Mesendoderm (in vitro differentiated cells): ENCODE results near the gene NHERF2.

ENCODE experiments used
- DNase-seq: peaks from one replicate; pipeline ENCODE4 v3.0.0; 2013
- H2AK5ac ChIP-seq: 2 replicates; pipeline ENCODE4 v1.6.1; 2013; ENCODE audit warnings: low read length, inconsistent platforms
- H2BK120ac ChIP-seq: 2 replicates; pipeline ENCODE4 v1.6.1; 2013; ENCODE audit warnings: low read depth, mild to moderate bottlenecking, low read length, moderate library complexity, mixed read lengths
- H2BK15ac ChIP-seq: replicated peaks from 2 replicates; pipeline ENCODE4 v1.6.1; 2013; ENCODE audit warnings: low read depth, mild to moderate bottlenecking, moderate library complexity
- H2BK5ac ChIP-seq: 2 replicates; pipeline ENCODE4 v1.6.1; 2013; ENCODE audit warnings: low read length, inconsistent platforms
- H3K18ac ChIP-seq: 2 replicates; pipeline ENCODE4 v1.6.1; 2013; ENCODE audit warnings: mild to moderate bottlenecking, low read length, mixed read lengths
- H3K23ac ChIP-seq: one replicate; pipeline ENCODE4 v1.6.1; 2013; ENCODE audit warnings: low read length
- H3K27ac ChIP-seq: 2 replicates; pipeline ENCODE4 v1.5.1; 2013; ENCODE audit warnings: low read depth, mild to moderate bottlenecking, inconsistent platforms, low read length, moderate library complexity
- H3K27me3 ChIP-seq: 2 replicates; pipeline ENCODE4 v1.6.1; 2013; ENCODE audit warnings: low read length, control low read depth, mild to moderate bottlenecking, inconsistent platforms; ENCODE audit not compliant: insufficient read depth, poor library complexity
- H3K36me3 ChIP-seq: 2 replicates; pipeline ENCODE4 v1.6.1; 2013; ENCODE audit warnings: low read length, inconsistent platforms; ENCODE audit not compliant: control insufficient read depth, insufficient read depth
- H3K4ac ChIP-seq: one replicate; pipeline ENCODE4 v1.6.1; 2013; ENCODE audit warnings: low read depth, mild to moderate bottlenecking, low read length, moderate library complexity
- H3K4me1 ChIP-seq: 2 replicates; pipeline ENCODE4 v1.6.1; 2013; ENCODE audit warnings: low read depth, low read length, inconsistent platforms; ENCODE audit not compliant: control insufficient read depth
- H3K4me2 ChIP-seq: 2 replicates; pipeline ENCODE4 v1.6.1; 2013; ENCODE audit warnings: low read length
- H3K4me3 ChIP-seq: 2 replicates; pipeline ENCODE4 v1.5.1; 2013; ENCODE audit warnings: mild to moderate bottlenecking, low read length
- H3K56ac ChIP-seq: one replicate; pipeline ENCODE4 v1.6.1; 2013; ENCODE audit warnings: low read length
- H3K79me1 ChIP-seq: 2 replicates; pipeline ENCODE4 v1.6.1; 2013; ENCODE audit warnings: low read length, inconsistent platforms
- H3K79me2 ChIP-seq: 2 replicates; pipeline ENCODE4 v1.6.1; 2013; ENCODE audit warnings: mild to moderate bottlenecking, low read length; ENCODE audit not compliant: control insufficient read depth, insufficient read depth
- H3K9ac ChIP-seq: 2 replicates; pipeline ENCODE4 v1.6.1; 2013; ENCODE audit warnings: low read length, inconsistent platforms
- H4K5ac ChIP-seq: one replicate; pipeline ENCODE4 v1.6.1; 2013; ENCODE audit warnings: low read length
- H4K8ac ChIP-seq: one replicate; pipeline ENCODE4 v1.6.1; 2013; ENCODE audit warnings: low read depth, mild to moderate bottlenecking, control low read depth, low read length, moderate library complexity
- WGBS: extraction: QIAGEN DNeasy Blood & Tissue Kit; methylation state at CpG from one replicate; pipeline ENCODE4 v1.1.7; 2013; ENCODE audit warnings: low lambda C conversion rate, missing lambda C conversion rate; ENCODE audit not compliant: insufficient coverage; ENCODE audit errors: extremely low coverage; 5-methylcytosine and 5-hydroxymethylcytosine counted together

Gene NHERF2

GRCh38 chr16:1992704-1993317 lies 33.9 kb upstream of the NHERF2 start:
- Histone ChIP-seq H3K4me1 (no peaks in the 10 kb centered on the region), H3K27me3 (peaks cover 3% of the 10 kb centered on the region), H2BK5ac (no peak overlapping the region), H3K56ac (peak overlapping the region; percentile 90), H2BK120ac (no peak overlapping the region), H3K18ac (no peak overlapping the region), H2AK5ac (no peak overlapping the region), H3K79me1 (no peaks in the 10 kb centered on the region), H3K4me2 (peak overlapping the region; percentile 48), H4K8ac (no peak overlapping the region), H2BK15ac (no peak overlapping the region), H3K79me2 (no peaks in the 10 kb centered on the region), H4K5ac (no peak overlapping the region), H3K36me3 (no peaks in the 10 kb centered on the region), H3K27ac (no peak overlapping the region), H3K4me3 (no peak overlapping the region), H3K4ac (no peak overlapping the region), H3K23ac (no peak overlapping the region), H3K9ac (peak overlapping the region; percentile 57)
- WGBS, result no CpG with 5 or more reads among the region's 50 CpGs
- no peak for DNase-seq

DNA sequence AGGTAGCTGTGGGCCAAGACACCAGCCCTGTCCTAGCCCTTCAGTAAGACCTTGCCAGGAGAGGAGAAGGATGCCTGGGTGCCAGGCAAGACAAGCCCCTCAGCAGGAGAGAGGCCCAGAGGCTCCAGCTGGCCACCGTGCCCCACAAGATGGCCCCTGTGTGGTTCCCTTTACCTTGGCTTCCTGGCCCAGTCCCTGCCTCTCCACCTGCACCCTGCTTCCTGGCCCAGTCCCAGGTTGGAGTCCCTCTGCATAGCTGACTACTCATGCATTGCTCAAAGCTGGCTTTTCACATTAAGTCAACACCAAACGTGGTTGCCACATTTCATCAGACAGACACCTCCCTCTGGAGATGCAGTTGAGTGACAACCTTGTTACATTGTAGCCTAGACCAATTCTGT lies 33.0 kb upstream of the NHERF2 start:
- H3K27me3 ChIP-seq, result peaks cover 3% of the 10 kb centered on the region
- no peaks in the 10 kb centered on the region for H3K79me1 ChIP-seq
- H3K4me2 ChIP-seq, result no peak overlapping the region
- H3K4ac ChIP-seq, result no peak overlapping the region
- H3K56ac ChIP-seq, result no peak overlapping the region
- no peak overlapping the region for H2BK15ac ChIP-seq
- H2AK5ac ChIP-seq, result no peak overlapping the region
- no peak overlapping the region for H4K5ac ChIP-seq
- no peak overlapping the region for H3K4me3 ChIP-seq
- no peak overlapping the region for H3K23ac ChIP-seq
- DNase-seq, result no peak
- no peak overlapping the region for H2BK5ac ChIP-seq
- no peak overlapping the region for H3K27ac ChIP-seq
- H3K4me1 ChIP-seq, result no peaks in the 10 kb centered on the region
- H3K18ac ChIP-seq, result no peak overlapping the region
- no CpG with 5 or more reads among the region's 2 CpGs for WGBS
- no peak overlapping the region for H4K8ac ChIP-seq
- no peak overlapping the region for H2BK120ac ChIP-seq
- no peaks in the 10 kb centered on the region for H3K79me2 ChIP-seq
- no peaks in the 10 kb centered on the region for H3K36me3 ChIP-seq
- no peak overlapping the region for H3K9ac ChIP-seq

DNA sequence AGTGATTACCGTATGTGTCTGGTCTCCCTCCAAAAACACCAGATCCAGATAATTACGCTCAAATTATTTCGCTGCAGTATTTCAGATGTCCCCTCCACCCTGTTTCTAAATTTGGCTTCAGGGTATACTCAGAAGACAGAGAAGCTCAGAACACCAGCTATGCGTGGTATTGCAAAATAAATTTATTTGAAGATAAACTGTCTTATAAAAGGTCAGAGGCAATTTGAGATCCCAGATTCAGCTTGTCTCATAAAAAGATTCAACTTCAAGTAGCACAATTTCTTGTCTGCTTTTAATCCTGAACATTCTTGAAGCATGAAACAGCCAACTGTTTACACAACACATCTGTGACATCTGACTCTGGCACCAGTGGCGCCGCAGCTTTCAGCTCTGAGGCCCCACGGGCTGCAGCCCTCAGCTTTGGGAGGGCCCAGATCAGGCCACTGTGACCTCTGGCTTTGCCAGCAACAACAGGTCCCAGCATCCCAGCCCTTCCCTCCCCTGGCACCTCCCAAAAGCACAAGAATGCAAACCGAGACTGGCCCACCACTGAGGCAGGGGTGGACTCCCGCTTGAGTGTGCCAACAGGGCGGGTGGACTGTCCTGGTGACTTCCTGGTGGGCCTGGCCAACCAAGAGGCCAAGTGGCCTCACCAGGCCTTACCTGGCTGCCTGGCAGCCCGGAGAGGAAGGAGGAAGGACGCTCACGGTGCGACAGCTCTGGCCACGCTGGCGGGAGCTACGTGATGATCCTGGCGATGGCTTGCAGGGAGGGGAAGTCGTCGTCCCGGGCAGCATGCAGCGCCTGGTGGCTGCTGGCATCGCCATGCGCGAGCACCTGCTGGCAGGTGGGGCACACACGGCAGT lies 29.0 kb upstream of the NHERF2 start:
- no peak overlapping the region for H4K8ac ChIP-seq
- H2AK5ac ChIP-seq, result no peak overlapping the region
- H3K4me3 ChIP-seq, result no peak overlapping the region
- no peak overlapping the region for H3K9ac ChIP-seq
- H3K4ac ChIP-seq, result no peak overlapping the region
- no peak overlapping the region for H3K56ac ChIP-seq
- H3K36me3 ChIP-seq, result peaks cover 19% of the 10 kb centered on the region
- no peak overlapping the region for H2BK5ac ChIP-seq
- no peaks in the 10 kb centered on the region for H3K79me2 ChIP-seq
- no peaks in the 10 kb centered on the region for H3K4me1 ChIP-seq
- H3K23ac ChIP-seq, result no peak overlapping the region
- H3K27ac ChIP-seq, result no peak overlapping the region
- H3K27me3 ChIP-seq, result no peaks in the 10 kb centered on the region
- no peak overlapping the region for H3K4me2 ChIP-seq
- no peak overlapping the region for H3K18ac ChIP-seq
- WGBS, result no CpG with 5 or more reads among the region's 26 CpGs
- H2BK15ac ChIP-seq, result no peak overlapping the region
- H2BK120ac ChIP-seq, result no peak overlapping the region
- no peak overlapping the region for H4K5ac ChIP-seq
- no peaks in the 10 kb centered on the region for H3K79me1 ChIP-seq
- no peak for DNase-seq

GRCh38 chr16:1998360-1998835 lies 28.3 kb upstream of the NHERF2 start:
- H2BK15ac ChIP-seq, result no peak overlapping the region
- no peak overlapping the region for H4K5ac ChIP-seq
- peaks cover 1% of the 10 kb centered on the region for H3K79me2 ChIP-seq
- WGBS, result no CpG with 5 or more reads among the region's 27 CpGs
- H3K4me3 ChIP-seq, result no peak overlapping the region
- no peak overlapping the region for H4K8ac ChIP-seq
- H3K27me3 ChIP-seq, result no peaks in the 10 kb centered on the region
- H3K23ac ChIP-seq, result no peak overlapping the region
- H3K18ac ChIP-seq, result no peak overlapping the region
- no peaks in the 10 kb centered on the region for H3K4me1 ChIP-seq
- H2BK120ac ChIP-seq, result no peak overlapping the region
- H3K36me3 ChIP-seq, result peaks cover 19% of the 10 kb centered on the region
- no peak overlapping the region for H3K4me2 ChIP-seq
- no peak overlapping the region for H3K9ac ChIP-seq
- no peak overlapping the region for H2BK5ac ChIP-seq
- H3K79me1 ChIP-seq, result peaks cover 1% of the 10 kb centered on the region
- no peak overlapping the region for H3K27ac ChIP-seq
- H2AK5ac ChIP-seq, result no peak overlapping the region
- no peak for DNase-seq
- H3K56ac ChIP-seq, result no peak overlapping the region
- H3K4ac ChIP-seq, result no peak overlapping the region

GRCh38 chr16:1998852-1999801 lies 27.6 kb upstream of the NHERF2 start:
- no peak for DNase-seq
- no peak overlapping the region for H3K9ac ChIP-seq
- no peak overlapping the region for H2AK5ac ChIP-seq
- H3K27me3 ChIP-seq, result no peaks in the 10 kb centered on the region
- H3K4ac ChIP-seq, result no peak overlapping the region
- no peak overlapping the region for H3K56ac ChIP-seq
- H3K23ac ChIP-seq, result no peak overlapping the region
- no peak overlapping the region for H2BK120ac ChIP-seq
- no CpG with 5 or more reads among the region's 39 CpGs for WGBS
- peaks cover 19% of the 10 kb centered on the region for H3K36me3 ChIP-seq
- H2BK15ac ChIP-seq, result no peak overlapping the region
- H4K5ac ChIP-seq, result no peak overlapping the region
- H3K79me1 ChIP-seq, result peaks cover 4% of the 10 kb centered on the region
- H4K8ac ChIP-seq, result no peak overlapping the region
- no peak overlapping the region for H3K18ac ChIP-seq
- no peak overlapping the region for H3K4me3 ChIP-seq
- H3K27ac ChIP-seq, result no peak overlapping the region
- peaks cover 4% of the 10 kb centered on the region for H3K79me2 ChIP-seq
- no peak overlapping the region for H2BK5ac ChIP-seq
- no peak overlapping the region for H3K4me2 ChIP-seq
- H3K4me1 ChIP-seq, result peaks cover 1% of the 10 kb centered on the region
